Dedifferentiated amniotic fluid mesenchymal stem cell (primary cell): ENCODE measurements around the gene RDM1.

Experiments
- DNase-seq: peaks from one replicate; pipeline ENCODE4 v3.0.0-alpha.2; 2016; ENCODE audit errors: extremely low spot score

The RDM1 gene

DNA sequence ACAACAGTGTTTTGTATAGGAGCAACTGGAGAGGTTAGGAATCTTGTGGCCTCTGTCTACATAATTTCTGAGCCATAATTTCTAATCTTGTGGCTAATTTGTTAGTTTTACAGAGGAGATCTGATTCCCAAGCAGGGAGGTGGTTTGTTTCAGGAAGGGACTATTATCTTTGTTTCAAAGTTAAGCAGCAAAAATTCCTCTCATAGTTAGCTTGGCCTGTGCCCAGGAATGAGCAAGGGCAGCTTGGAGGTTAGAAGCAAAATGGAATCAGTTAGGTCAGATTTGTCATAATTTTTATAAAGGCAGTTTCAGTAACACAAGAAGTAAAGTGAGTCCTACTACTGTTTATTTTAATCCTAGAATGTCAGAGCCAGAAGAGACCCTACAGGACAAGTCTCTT, 2.0 kb upstream of the RDM1 start:
- no peak for DNase-seq

DNA sequence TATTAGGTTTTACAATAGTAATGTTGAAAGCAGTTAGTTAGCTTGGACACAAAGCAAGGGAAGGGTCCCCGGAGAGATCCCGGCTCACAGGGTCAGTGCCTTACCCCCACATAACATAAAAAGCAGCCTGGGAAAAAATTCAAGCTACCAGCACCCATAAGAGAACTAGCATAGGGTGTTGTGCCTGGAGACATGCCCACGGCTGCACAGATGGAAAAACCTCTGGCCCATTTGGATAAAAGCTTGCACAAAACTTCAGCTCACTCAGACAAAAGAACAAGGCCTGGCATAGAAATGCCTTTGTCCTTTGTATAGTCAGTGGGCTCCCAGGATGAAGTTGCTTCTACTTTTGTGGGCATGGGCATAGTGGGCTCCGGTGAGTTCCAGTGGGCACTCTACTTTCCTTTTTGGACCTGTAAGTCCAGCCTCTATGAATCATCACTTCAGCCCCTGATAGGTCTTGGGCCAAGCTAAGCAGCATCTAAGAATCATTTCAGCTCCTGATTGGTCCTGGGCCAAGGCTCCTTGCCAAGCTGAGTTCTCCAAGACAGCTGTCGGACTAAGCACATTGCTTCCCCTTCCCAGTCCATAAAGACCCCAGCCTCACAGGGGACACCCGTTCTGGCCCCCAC, 1.3 kb upstream of the RDM1 start:
- DNase-seq, result no peak

DNA sequence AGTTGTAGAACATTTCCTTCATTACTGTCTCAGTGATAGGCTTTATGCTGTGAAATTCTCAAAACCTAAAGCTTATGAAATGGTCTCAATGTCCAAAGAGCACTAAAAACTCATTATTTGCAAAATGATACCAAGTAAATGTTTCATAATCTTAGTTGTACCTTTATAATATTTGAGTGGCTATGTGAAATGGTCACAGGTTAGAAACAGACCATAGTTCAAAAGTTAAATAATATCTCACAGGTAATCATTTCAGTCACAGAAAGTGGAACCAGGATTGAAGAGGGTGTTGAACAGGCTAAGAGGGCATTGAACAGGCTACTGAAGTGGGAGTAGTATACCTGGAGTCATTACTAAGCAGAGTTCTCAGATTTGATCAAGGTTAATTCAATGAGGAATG, 2.9 kb downstream of the RDM1 start:
- DNase-seq, result no peak

DNA sequence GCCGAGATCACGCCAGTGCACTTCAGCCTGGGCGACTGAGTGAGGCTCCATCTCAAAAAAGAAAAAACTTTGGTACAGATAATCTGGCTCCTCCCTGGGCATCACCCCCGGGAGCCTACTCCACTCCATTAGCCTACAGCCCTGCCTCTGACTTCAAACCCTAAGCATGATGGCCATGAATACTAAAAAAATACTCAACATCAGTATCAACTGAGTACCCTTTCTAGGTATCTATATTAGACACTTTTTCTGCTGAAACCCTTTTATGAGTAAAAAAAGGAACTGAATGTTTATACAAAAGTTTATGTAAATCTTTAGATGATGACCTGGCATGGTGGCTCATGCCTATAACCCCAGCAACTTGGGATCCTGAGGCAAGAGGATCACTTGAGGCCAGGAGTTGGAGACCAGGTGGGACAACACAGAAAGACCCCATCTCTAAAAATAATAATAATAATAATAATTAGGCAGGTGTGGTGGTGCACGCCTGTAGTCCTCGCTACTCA, 6.9 kb downstream of the RDM1 start:
- no peak for DNase-seq

DNA sequence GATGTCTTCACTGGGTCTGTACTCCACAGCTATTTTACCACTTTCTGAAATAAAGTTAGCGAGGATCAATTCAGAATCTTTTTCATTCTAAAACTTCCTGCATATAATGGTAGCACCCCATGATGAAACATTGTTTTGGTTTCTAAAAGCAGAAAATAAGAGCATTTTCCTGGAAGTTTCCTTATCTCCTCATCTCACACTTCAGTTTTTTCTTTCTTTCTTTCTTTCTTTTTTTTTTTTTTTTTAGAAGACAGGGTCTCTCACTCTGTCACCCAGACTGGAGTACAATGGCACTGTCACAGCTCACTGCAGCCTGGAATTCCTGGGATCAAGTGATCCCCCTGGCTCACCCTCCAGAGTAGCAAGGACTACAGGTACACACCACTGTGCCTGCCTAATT, 10.3 kb downstream of the RDM1 start:
- DNase-seq, result no peak

DNA sequence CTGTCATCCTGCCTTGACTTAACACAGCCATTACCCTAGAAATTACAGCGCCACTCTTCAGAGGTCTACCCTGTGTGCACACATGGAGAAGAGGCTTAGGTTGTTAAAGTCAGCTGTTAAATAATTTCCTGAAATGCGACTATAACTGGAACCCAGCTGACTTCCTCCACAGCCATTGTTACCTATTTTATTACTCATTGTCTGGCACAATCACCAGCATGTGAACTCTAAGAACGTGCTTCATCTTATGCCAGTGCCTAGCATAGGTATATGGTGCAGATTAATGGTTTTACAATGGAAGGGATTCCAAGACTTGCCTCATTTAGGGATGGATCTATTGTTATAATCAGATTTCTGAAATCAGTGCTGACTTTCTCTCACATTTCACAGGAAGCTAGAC, 11.9 kb downstream of the RDM1 start:
- DNase-seq, result no peak

DNA sequence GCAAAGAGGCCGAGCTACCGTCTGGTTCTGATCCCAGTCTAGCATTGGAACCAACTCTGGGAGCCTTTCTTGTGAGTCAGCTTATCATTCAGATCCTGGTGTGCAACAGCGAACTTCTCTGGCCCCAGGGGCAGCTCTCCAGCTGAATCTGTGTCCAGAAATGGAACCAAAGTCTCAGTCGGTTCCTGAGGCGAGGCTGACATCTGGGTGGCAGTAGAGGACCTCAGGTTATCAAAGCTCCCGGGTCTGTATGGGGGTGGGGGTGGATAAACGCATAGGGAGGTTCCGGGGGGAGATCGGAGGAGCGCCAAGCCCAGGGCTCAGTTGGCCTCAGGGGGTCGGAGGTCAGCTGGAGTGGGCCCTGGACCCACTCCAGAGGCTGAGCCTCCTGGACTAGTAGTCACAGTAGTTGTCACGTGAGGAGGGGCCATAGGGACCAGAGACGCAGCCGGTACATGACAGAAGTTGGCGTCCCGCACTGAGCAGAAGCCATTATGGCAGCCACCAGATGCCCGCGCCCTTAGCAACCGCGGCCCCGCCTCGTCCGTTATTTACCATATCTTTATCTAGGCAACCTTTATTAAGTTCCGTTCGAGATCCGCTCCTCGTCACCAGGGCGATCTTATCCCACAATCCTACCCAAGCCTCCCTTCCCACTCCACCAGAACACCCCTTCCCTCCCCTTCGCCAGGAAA, 12.9 kb downstream of the RDM1 start:
- no peak for DNase-seq

DNA sequence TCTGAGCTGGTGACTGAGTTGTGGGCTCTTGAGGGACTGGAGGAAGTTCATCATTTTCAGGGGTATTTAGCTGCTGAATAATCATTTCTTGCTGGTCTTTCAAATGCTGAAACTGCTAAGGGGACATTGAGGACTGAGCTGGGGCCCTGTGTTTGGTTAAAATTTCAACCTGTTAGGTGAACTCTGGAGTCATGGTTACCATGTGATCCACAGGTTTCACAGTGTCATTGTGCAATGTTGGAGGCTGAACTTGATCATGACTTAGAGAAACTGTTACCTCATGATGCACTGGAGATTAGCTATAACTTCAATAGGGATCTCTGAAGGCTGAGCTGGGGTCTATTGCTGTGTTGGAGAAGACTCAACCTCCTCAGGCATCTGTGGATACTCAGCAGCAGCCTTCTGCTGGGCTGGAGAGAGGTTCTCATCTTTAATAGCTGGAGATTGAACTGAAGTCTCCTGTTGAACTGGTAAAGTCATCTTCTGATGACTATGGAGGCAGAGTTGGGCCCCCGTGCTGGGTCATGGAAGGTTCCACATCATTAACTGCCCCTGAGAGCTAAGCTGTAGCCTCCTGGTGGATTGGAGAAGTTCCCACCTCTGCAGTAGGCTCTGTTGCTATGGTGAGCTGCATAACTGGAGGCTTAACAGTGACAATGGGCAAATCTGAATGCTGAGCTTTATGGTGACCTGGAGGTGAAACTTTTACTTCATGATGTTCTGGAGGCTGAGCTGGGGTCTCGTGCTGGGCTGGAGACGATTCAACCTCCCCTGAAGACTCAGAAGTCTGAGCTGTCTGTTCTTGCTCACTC, 15.2 kb downstream of the RDM1 start:
- no peak for DNase-seq

DNA sequence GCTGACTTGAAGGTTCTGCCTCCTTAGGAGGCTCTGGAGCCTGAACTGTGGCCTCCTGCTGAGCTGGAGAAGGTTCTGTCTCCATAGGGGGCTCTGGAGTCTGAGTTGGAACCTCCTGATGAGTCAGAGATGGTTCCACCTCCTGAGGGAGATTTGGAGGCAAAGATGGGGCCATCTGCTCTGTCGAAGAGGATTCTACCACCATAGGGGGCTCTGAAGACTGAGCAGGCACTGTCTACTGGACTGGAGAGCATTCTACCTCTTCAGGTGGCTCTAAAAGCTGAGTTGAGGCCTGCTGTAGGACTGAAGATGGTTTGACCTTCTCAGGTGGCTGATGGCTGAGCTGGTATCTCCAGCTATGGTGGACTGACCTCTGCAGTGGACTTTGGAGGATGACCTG, 16.2 kb downstream of the RDM1 start:
- no peak for DNase-seq

DNA sequence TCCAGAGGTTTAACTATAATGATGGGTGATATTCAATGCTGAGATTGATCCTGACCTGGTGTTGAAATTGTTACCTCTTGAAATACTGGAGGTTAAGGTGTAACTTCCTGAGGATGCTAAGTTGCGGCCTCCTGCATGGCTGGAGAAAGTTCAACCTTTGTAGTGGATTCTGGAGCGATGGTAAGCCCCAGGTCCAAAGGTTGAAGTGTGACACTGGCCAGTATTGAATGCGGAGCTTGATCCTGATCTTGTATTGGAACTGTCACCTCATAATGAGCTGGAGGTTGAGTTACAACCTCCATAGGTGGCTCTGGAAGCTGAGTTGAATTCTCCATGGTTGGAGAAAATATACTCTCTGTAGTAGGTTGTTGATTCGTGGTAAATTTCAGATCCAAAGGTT, 17.0 kb downstream of the RDM1 start:
- DNase-seq, result no peak

DNA sequence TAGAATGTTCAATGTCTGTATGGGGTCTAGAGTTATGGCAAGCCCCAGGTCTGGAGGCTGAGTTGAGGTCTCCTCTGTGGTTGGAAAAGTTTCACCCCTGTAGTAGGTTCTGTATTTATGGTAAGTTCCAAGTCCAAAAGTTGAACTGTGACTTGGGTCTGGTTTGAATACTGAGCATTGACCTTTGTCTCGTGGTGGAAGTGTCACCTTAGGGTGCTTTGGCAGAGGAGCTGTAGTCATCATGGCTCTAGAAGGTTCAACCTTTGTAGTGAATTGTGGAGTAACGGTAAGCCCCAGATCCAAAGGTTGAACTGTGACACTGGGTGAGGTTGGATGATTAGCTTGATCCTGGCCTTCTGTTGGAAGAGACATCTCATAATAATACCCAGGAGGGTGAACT, 17.6 kb downstream of the RDM1 start:
- DNase-seq, result no peak

DNA sequence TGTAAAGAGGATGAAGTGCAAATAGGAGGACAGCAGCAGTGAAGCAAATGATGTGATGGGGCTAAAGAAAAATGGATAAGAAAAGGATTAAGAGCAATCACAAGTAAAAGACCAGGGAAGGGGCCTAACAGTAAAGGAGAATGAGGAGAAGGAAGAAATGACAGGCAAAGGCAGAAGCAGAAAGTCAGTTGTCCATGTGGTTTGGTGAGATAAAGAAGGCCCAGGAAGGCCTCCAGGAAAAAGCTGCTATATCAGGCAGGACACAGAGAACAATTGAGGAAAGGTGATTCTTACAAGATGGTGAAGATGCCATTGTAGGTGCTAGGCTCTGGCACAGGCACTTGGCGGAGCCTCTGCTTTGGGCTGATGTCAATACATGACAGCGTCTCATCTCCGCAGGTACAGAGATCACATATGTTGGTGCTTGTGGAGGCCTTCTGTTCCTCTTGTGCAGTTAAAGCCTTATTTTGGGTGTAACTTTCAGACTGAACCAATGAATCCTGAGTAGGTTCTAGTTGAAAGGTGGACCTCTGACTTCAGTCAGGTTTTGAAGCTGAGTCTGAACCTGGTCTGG, 18.1 kb downstream of the RDM1 start:
- DNase-seq, result no peak

DNA sequence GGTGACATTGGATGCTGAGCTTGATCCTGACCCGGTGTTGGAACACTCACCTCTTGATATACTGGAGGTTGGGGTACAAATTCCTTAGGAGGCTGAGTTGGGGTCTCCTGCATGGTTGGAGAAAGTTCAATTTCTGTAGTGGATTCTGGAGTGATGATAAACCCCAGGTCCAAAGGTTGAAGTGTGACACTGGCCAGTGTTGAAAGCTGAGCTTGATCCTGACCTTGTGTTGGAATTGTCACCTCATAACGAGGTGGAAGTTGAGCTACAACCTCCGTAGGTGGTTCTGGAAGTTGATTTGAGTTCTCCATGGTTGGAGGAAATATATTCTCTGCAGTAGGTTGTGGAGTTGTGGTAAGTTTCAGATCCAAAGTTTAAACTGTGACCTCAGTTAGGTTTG, 21.2 kb downstream of the RDM1 start:
- no peak for DNase-seq

DNA sequence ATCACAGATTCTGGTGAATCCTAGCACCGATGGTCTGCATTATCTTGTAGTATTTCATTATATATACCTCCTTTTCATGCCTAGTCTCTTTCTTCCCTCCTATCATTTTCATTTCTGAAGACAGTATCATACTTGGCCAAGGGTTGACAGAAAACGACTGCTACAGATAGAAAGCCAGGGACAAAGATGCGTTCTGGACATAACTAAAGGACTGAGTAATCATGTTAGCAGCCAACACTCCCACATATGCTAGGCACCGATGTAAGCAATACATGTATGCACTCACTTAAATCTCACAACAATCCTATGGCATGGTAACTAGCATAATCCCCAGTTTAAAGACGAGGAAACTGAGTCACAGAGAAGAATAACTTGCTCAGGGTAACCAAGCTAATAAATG, 22.9 kb downstream of the RDM1 start:
- DNase-seq, result no peak

DNA sequence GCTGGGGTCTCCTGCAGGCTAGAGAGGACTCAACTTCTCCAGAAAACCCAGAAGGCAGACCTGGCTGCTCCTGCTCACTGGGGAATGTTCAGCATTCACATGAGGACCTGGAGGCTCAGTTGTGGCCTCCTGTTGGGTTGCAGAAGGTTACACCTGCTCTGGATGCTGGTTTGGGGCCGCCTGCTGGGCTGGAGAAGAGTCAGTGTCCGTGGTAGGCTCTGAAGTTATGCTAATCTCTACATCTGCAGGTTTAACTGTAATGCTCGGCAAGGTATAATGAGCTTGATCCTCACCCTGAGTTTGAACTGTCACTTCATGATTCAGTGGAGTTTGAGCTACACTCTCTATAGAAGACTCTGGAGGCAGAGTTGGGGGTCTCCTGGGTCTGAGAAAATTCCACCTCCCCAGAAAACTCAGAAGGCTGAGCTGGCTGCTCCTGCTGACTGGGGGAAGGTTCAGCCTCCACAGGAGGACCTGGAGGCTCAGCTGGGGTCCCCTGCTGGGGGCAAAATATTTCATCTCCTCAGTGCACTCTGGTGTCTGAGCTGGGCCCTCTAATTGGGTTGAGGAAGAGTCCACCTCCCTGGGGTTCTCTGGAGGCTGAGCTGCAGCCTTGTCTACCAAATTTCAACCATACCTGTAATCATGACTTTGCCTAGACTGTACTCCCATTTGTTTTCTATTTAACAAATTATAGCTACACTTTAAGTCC, 23.5 kb downstream of the RDM1 start:
- DNase-seq, result no peak

DNA sequence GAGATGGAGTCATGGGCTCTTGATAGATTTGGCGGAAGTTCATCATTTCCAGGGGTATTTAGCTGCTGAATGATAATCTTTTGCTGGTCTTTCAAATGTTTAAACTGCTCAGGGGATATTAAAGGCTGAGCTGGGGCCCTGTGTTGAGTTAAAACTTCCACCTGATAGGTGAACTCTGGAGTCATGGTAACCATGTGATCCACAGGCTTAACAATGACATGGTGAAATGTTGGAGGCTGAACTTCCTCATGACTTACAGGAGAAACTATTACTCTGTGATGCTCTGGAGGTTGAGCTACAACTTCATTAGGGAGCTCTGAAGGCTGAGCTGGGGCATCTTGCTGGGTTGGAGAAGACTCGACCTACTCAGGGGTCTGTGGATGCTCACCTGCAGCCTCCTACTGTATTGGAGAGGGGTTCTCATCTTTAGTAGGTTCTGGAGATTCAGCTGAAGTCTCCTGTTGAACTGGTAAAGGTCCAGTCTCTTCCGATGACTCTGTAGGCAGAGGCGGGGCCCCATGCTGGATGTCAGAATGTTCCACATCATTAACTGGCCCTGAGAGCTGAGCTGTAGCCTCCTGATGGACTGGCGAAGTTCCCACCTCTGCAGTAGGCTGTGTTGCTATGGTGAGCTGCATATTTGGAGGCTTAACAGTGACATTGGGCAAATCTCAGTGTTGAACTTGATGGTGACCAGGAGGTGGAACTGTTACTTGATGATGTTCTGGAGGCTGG, 24.2 kb downstream of the RDM1 start:
- DNase-seq, result no peak

DNA sequence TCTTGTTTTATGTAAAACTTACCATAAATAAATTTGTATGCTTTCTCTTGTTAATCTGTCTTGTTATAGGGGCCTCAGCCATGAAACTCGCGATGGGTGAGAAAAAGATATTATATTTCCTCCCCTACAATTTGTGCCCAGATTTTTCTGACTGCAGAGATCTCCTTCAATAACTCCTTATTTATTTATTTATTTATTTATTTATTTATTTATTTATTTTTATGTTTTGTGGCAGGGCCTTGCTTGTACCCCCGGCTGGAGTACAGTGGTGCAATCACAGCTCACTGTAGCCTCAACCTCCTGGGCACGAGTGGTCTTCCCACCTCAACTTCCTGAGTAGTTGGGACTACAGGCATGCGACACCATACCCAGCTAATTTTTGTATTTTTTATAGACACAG, 27.1 kb downstream of the RDM1 start:
- DNase-seq, result no peak

DNA sequence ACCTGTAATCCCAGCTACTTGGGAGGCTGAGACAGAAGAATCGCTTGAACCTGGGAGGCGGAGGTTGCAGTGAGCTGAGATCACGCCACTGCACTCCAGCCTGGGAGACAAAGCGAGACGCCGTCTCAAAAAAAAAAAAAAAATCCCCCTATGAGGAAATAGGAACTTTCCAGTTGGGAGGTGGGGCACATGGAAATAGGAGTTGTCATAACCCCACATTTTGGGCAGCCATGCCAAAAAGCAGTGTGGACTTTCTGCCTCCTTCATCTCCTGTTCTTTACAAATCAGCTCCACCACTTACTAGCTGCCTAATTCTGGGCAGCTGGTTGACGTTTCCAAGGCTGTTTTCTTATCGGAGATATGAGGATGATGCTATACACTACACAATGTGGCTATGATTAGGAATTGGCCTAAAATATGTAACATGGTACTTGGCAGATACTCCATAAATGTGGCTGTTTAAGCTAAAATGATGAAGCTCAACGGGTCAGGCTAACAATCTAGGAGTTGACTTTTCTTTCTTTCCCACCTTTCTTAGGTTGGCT, 28.9 kb downstream of the RDM1 start:
- no peak for DNase-seq

DNA sequence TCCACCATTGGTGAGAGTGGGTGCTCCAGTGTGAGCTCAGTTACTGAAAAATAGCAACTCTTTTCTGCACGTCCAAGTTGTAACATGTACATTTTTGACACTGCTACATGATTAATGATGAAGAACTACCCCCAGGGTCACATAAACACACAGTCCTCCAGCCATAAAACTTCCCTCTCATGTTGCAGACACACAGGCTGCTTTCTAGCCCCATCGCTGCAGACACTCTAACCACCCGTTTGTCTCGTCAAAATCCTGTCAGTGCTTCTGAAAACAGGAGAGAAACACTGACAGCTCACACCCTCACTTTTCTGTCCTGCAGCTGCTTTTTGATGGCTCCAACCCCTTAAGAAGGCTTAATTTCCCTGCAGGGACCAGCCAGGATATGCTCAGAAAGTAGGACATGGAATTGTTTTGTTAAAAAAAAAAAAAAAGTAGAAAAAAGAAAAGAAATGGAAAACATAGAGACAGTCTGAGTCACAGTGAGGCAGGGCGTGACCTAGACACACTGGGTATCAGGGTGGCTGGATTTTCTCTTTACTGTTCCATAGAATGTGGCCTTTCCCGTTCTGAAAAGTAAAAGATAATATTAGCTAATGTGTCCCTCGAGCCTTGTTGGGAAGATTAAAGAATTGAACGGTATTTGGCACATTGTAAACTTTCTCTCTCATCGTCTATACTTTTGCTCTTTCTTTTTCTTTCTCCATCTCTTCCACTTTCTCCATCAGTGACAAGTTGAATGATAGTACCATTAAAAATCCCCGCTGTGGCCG, 29.7 kb downstream of the RDM1 start:
- DNase-seq, result no peak

DNA sequence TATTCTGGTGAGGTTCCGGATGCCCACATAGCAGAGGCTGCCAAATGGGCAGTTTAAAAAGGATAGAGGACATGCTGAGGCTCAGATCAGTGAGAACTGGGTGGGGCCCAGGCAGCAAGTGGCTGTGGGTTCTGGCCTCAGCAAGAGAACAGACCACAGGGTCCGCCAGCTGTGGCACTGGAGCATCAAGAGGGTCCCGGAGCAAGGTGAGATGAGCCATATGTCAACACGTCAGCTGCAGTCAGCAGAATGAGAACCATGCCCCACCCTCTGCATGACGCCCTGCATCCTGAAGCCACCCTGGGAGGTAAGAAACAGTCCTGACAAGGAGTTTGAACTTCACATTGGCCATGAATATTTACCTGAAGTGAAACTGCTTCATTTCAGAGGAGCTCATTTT, 30.3 kb downstream of the RDM1 start:
- DNase-seq, result no peak
